CD4-positive, alpha-beta memory T cell (primary cell): ENCODE data around the gene KIF13A. TPM values are rescaled to one million over a fixed set of nuclear protein-coding genes. Genes with fewer than 3 reads are reported as not detected.

ENCODE experiments used
- CTCF ChIA-PET: fragments of 350-600 bp; sonication (Branson Sonifier 250); formaldehyde crosslinking; loops from one replicate; lab custom pipeline; 2021; ENCODE audit warnings: inconsistent platforms; ENCODE audit not compliant: partially characterized antibody; lab: Charles Lee
- POLR2A ChIA-PET: fragments of 350-600 bp; sonication (Branson Sonifier 250); formaldehyde crosslinking; loops from one replicate; lab custom pipeline; 2021; ENCODE audit not compliant: partially characterized antibody; lab: Charles Lee
- DNase-seq, 5 donors: peaks; one replicate each; pipeline versions ENCODE4 v3.0.0 to v3.0.0-alpha.2; 2020 to 2022; ENCODE audit warnings: mixed read lengths in 1 of 5
- H3K27ac ChIP-seq: one replicate; pipeline ENCODE4 v1.7.0; 2013; ENCODE audit warnings: low read depth, low read length
- H3K27me3 ChIP-seq: 2 replicates; pipeline ENCODE4 v1.7.0; 2013; ENCODE audit warnings: mild to moderate bottlenecking, low read length, moderate library complexity; ENCODE audit not compliant: insufficient read depth
- H3K36me3 ChIP-seq: 2 replicates; pipeline ENCODE4 v1.7.0; 2013; ENCODE audit warnings: mild to moderate bottlenecking, low read length, moderate library complexity; ENCODE audit not compliant: insufficient read depth
- H3K4me1 ChIP-seq: 2 replicates; pipeline ENCODE4 v1.7.0; 2013; ENCODE audit warnings: mild to moderate bottlenecking, low read length, moderate library complexity; ENCODE audit not compliant: insufficient read depth
- H3K4me3 ChIP-seq, 2 donors: one replicate each; pipeline ENCODE4 v1.7.0; 2013; ENCODE audit warnings: low read length in 2 of 2, mild to moderate bottlenecking in 1 of 2
- H3K9me3 ChIP-seq, 2 donors: one replicate each; pipeline ENCODE4 v1.7.0; 2013; ENCODE audit warnings: low read length in 2 of 2, control low read depth in 1 of 2; ENCODE audit not compliant: control insufficient read depth in 1 of 2
- H3K27ac Mint-ChIP-seq, 7 donors: one replicate each; pipeline ENCODE4 v1.8.0; 2020 to 2021; ENCODE audit warnings: mixed read lengths in 7 of 7, mild to moderate bottlenecking in 6 of 7, inconsistent platforms in 3 of 7, moderate library complexity in 3 of 7
- H3K27me3 Mint-ChIP-seq, 2 donors: one replicate each; pipeline ENCODE4 v1.8.0; 2020 to 2021; ENCODE audit warnings: mixed read lengths in 2 of 2
- H3K36me3 Mint-ChIP-seq, 2 donors: one replicate each; pipeline ENCODE4 v1.8.0; 2020 to 2021; ENCODE audit warnings: mixed read lengths in 2 of 2, inconsistent platforms in 1 of 2, mild to moderate bottlenecking in 1 of 2
- H3K4me1 Mint-ChIP-seq, 4 donors: one replicate each; pipeline ENCODE4 v1.8.0; 2020 to 2021; ENCODE audit warnings: mixed read lengths in 4 of 4, mild to moderate bottlenecking in 1 of 4
- H3K4me3 Mint-ChIP-seq, 8 donors: one replicate each; pipeline ENCODE4 v1.8.0; 2020 to 2021; ENCODE audit warnings: mixed read lengths in 8 of 8, mild to moderate bottlenecking in 7 of 8, moderate library complexity in 6 of 8, inconsistent platforms in 3 of 8
- H3K9me3 Mint-ChIP-seq, 8 donors: one replicate each; pipeline ENCODE4 v1.8.0; 2020 to 2021; ENCODE audit warnings: mixed read lengths in 8 of 8, mild to moderate bottlenecking in 5 of 8, inconsistent platforms in 3 of 8, moderate library complexity in 1 of 8
- intact Hi-C: fragments of 100-400 bp; cut with micrococcal nuclease; formaldehyde crosslinking; loops from one replicate; pipeline ENCODE4 v1.15.1; 2023
- polyA plus RNA-seq, 2 donors: library from polyadenylated mRNA; unstranded; fragments of 300-500 nt; fragmentation: Illumina TruSeq; gene quantifications; one replicate each; pipeline ENCODE4 v1.2.3, GENCODE V29; 2021
- total RNA-seq, 2 experiments: library from RNA; stranded (reverse); gene quantifications; one replicate each; pipeline ENCODE4 v1.2.3, GENCODE V29; 2021

KIF13A gene
- total and polyA plus RNA-seq, 4 experiments from 2014 or later = 0.61 to 1.7 (median 1.5) TPM; not detected in 1

DNA sequence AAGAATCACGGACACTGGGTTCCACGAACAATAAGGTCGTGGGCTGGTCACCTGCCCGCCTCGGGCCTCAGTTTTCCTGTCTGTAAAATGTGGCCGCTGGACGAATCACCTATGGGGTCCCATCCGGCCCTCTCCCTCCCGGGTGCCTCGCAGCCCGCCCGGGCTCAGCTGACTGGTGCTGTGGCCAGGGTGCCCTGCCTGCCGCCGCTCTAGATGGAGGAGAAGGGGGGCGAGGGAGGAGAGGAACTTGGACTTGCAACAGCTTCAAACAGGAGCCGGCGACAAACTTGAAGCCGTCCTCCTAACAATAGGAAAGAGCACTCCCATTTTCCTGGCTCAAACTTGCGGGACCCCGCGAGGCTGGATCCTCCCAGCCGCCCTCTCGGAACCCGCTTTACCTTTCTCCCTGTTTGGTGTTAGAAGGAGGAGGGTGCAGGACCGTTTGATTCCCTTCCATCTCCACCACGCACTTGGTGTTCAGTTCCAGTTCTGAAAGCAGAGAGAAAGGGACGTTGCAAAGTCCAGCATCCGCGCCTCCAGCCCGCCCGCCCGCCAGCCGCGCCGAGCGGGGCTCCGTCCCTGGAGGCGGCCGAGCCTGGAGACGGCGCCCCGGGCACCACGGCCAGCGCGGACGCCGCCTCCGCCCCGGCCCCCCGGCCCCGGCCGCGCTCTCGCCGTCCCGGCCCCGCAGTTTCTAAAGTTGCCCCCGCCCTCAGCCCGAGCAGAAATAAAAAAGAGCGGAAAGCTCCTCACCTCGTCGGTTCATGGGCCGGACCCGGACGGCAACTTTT lies 584 bp downstream of the KIF13A start:
- peaks cover 10 to 22% (median 11%) of the 10 kb centered on the region in 4 donors for H3K4me1 Mint-ChIP-seq
- DNase-seq = no peak
- POLR2A ChIA-PET = no interaction called here
- CTCF ChIA-PET = no interaction called here
- H3K27ac Mint-ChIP-seq = no peak overlapping the region
- Histone ChIP-seq H3K27me3 (peaks cover 13% of the 10 kb centered on the region), H3K9me3 (no peaks in the 10 kb centered on the region), H3K27ac (no peak overlapping the region), H3K4me3 (no peak overlapping the region), H3K36me3 (no peaks in the 10 kb centered on the region), H3K4me1 (peaks cover 18% of the 10 kb centered on the region)
- peak overlapping the region; percentile 72 to 85 (median 79) for H3K4me3 Mint-ChIP-seq
- H3K9me3 Mint-ChIP-seq = no peaks in the 10 kb centered on the region
- H3K27me3 Mint-ChIP-seq = peaks cover 23 to 36% of the 10 kb centered on the region in 2 donors
- peaks cover 0 to 2% of the 10 kb centered on the region in 2 donors for H3K36me3 Mint-ChIP-seq
- intact Hi-C loops = no loop called here

DNA sequence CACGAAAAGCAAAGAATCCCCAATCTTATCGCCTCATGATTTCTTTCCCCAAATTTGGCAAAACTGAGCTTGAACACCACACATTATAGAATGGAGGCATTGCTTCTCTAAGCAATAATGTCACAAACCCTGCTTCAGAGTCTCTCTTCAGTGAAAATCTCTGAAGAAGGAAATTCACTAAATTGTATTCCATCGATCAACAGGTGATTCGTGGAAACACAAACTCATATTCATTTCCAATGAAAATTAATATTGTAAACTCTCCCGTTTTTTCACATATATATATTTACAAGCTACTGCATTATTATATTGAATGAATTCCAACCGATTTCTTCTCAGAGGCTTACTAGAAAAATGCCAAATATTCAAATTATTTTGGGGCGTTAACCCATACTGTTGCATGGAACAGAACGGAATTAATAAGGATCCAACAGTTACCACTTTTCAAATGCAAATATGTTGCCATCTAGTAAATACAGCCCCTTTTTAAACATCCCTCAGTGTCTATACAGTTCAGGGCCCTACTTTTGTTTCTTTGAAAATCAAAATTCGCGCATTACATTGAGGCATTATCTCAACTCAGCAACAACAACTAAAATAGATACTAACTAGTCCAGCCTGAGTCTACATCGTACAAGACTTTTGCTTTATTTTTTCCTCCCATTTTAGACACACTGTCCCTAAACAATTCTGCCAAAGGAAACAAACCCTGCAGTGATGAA lies 1.3 kb downstream of the KIF13A start:
- no peak overlapping the region for H3K4me3 ChIP-seq
- no peaks in the 10 kb centered on the region for H3K9me3 Mint-ChIP-seq
- H3K36me3 Mint-ChIP-seq = peaks cover 0 to 2% of the 10 kb centered on the region in 2 donors
- peaks cover 18% of the 10 kb centered on the region for H3K4me1 ChIP-seq
- ChIA-PET POLR2A (no interaction called here), CTCF (no interaction called here)
- no peak for DNase-seq
- peak overlapping the region; percentile 11 to 81 (median 62) for H3K4me3 Mint-ChIP-seq
- H3K27ac Mint-ChIP-seq = peak overlapping the region in 1 of 7 donors; percentile 16
- H3K36me3 ChIP-seq = no peaks in the 10 kb centered on the region
- peaks cover 10 to 22% (median 11%) of the 10 kb centered on the region in 4 donors for H3K4me1 Mint-ChIP-seq
- H3K27ac ChIP-seq = no peak overlapping the region
- H3K27me3 Mint-ChIP-seq = peaks cover 19 to 30% of the 10 kb centered on the region in 2 donors
- intact Hi-C loops = no loop called here
- H3K9me3 ChIP-seq = no peaks in the 10 kb centered on the region
- peaks cover 9% of the 10 kb centered on the region for H3K27me3 ChIP-seq

DNA sequence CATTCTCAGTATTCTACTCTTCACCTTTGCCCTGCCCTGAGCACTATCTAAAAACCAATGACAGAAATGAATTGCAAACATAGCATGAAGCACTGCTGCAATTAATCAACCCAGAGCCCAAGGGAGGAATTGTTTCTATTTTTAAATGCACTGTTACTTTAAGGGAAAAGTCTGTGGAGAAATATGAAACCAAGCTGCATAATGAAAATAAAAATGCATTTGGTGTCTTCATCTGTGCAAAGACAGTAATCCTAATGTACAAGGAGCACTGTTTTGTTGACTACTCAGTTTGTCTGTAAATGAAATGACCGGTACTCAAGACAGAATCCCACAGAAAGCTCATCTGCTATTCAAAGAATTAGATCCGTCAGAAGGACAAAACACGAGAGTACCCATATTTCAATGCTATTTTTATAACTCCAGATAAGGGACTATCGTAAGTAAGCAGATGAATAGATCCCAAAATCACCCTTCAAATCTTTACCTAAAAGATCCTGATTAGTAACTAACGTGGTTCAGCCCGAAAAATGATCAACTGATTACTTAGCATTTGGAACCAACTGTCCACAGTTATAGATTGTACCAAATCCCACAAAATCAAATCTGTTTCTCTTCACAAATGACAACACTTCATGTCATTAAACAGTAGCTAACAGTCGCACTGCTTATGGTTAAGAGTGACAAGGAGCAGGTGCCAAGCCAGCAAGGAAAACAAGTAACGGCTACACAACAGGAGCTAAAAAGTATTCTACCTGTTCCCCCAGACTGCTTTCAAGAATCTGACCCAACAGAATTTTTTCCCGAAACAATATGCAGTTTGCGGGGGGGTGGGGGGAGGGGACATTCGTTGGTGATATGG lies 2.4 kb downstream of the KIF13A start:
- intact Hi-C loops = no loop called here

DNA sequence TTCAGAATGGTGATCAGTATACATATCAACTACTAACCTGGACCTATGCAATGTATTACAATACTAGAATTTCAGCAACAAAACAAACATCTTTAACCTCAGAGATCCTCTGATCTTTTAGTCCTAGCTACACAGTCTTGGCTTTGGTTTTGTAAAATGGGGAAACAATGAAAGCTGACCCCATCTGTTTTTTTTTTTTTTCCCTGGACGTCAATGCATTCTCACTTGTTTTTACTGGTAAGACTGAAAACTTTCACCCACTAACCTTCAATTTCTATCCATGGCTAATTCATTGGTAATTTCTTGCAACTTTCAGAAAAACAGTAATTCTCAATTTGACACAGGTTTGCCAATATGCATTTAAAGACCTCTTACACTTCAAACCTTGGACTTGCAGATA lies 3.0 kb downstream of the KIF13A start:
- H3K27me3 ChIP-seq = peaks cover 8% of the 10 kb centered on the region
- H3K4me3 ChIP-seq = no peak overlapping the region
- Mint-ChIP-seq H3K27ac (no peak overlapping the region), H3K27me3 (peaks cover 15 to 26% of the 10 kb centered on the region in 2 donors), H3K4me1 (peaks cover 10 to 22% (median 11%) of the 10 kb centered on the region in 4 donors), H3K4me3 (peak overlapping the region in 2 of 8 donors; percentile 2 to 21), H3K9me3 (no peaks in the 10 kb centered on the region), H3K36me3 (peaks cover 0 to 2% of the 10 kb centered on the region in 2 donors)
- peaks cover 18% of the 10 kb centered on the region for H3K4me1 ChIP-seq
- no peak overlapping the region for H3K27ac ChIP-seq
- intact Hi-C loops = no loop called here
- H3K36me3 ChIP-seq = no peaks in the 10 kb centered on the region
- no peak for DNase-seq
- no peaks in the 10 kb centered on the region for H3K9me3 ChIP-seq
- CTCF ChIA-PET = no interaction called here
- POLR2A ChIA-PET = interaction anchor here (0.7 kb wide), 1 partner anchor 13 kb away, joined by 3 read pairs; no protein-coding TSS in a partner anchor

More for the DNA sequence above, 2.4 kb downstream of the KIF13A start:
- Histone ChIP-seq H3K36me3 (no peaks in the 10 kb centered on the region), H3K27me3 (peaks cover 8% of the 10 kb centered on the region), H3K4me1 (peaks cover 18% of the 10 kb centered on the region), H3K27ac (no peak overlapping the region), H3K4me3 (no peak overlapping the region), H3K9me3 (no peaks in the 10 kb centered on the region)
- no peak for DNase-seq
- CTCF ChIA-PET = interaction anchor here (0.6 kb wide), 1 partner anchor 143 kb away, joined by 3 read pairs; no protein-coding TSS in a partner anchor
- Mint-ChIP-seq H3K4me3 (peak overlapping the region in 3 of 8 donors; percentile 2 to 22 (median 4)), H3K27ac (no peak overlapping the region), H3K4me1 (peaks cover 10 to 22% (median 11%) of the 10 kb centered on the region in 4 donors), H3K27me3 (peaks cover 17 to 23% of the 10 kb centered on the region in 2 donors), H3K9me3 (no peaks in the 10 kb centered on the region), H3K36me3 (peaks cover 0 to 2% of the 10 kb centered on the region in 2 donors)
- POLR2A ChIA-PET = interaction anchor here (0.6 to 0.7 kb wide), 2 partner anchors 13 to 122 kb away, joined by 3 read pairs; no protein-coding TSS in a partner anchor

DNA sequence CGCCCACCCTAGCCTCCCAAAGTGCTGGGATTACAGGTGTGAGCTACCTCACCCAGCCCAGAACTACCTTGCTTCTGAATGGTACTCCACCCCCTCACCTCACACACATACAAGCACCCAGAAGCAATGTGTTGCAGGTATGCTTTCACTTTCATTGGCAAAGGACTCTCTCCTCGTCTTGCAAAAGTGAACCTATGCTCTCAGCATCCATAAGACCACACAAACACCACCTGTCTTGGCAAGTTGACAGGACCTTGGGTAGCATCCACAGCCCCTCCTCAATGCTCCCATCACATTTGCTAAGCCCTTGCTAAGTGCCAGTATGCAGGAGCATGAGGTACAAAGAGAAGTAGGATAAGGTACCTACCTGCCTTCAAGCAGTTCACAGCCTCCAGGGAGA lies 3.7 kb downstream of the KIF13A start:
- Histone ChIP-seq H3K27me3 (peaks cover 8% of the 10 kb centered on the region), H3K4me3 (no peak overlapping the region), H3K27ac (no peak overlapping the region), H3K4me1 (peaks cover 16% of the 10 kb centered on the region), H3K36me3 (no peaks in the 10 kb centered on the region), H3K9me3 (no peaks in the 10 kb centered on the region)
- Mint-ChIP-seq H3K36me3 (peaks cover 0 to 2% of the 10 kb centered on the region in 2 donors), H3K27me3 (peaks cover 16 to 20% of the 10 kb centered on the region in 2 donors), H3K4me1 (peaks cover 10 to 22% (median 11%) of the 10 kb centered on the region in 4 donors), H3K9me3 (no peaks in the 10 kb centered on the region), H3K27ac (no peak overlapping the region), H3K4me3 (peak overlapping the region in 5 of 8 donors; percentile 16 to 46 (median 28))
- no peak for DNase-seq
- POLR2A ChIA-PET = no interaction called here
- intact Hi-C loops = no loop called here
- CTCF ChIA-PET = no interaction called here

DNA sequence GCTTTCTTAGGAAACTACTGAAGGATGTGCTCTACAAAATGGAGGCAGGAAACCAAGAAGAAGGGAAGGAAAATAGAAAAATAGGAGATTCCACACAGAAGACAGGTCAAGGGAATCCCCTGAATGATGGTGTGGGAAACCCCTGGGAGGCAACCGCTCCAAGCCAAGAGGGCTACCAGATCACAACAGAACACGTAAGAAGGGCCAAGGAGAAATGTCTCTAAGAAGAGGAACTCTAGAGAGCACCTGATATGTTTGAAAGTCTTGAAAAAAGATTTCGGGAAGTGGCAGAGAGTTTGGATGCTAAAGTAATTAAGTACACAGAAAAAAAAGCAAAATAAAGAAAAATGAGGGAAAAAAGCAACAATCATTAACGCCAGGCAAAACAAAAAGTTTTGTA lies 7.1 kb downstream of the KIF13A start:
- CTCF ChIA-PET = no interaction called here
- no peak overlapping the region for H3K27ac ChIP-seq
- no peaks in the 10 kb centered on the region for H3K36me3 Mint-ChIP-seq
- no peak for DNase-seq
- intact Hi-C loops = no loop called here
- H3K27me3 Mint-ChIP-seq = peaks cover 8 to 9% of the 10 kb centered on the region in 2 donors
- peaks cover 0 to 3% (median 0%) of the 10 kb centered on the region in 8 donors for H3K9me3 Mint-ChIP-seq
- H3K36me3 ChIP-seq = no peaks in the 10 kb centered on the region
- H3K27me3 ChIP-seq = no peaks in the 10 kb centered on the region
- POLR2A ChIA-PET = no interaction called here
- no peak overlapping the region for H3K4me3 Mint-ChIP-seq
- H3K4me1 ChIP-seq = peaks cover 8% of the 10 kb centered on the region
- no peaks in the 10 kb centered on the region for H3K9me3 ChIP-seq
- no peak overlapping the region for H3K4me3 ChIP-seq
- no peak overlapping the region for H3K27ac Mint-ChIP-seq
- H3K4me1 Mint-ChIP-seq = peaks cover 0 to 13% (median 6%) of the 10 kb centered on the region in 4 donors
